Activated CD4-positive, alpha-beta T cell treated with anti-CD3 and anti-CD28 coated beads for 36 hours (primary cell): Measurements from ENCODE around the gene FNDC8. TPM values are rescaled to one million over a fixed set of nuclear protein-coding genes. Genes with fewer than 3 reads are reported as not detected.
A peak's percentile ranks its signal among the peaks of the same experiment; 100 is the strongest.
"Not testable (repeated sequence)": the region's sequence is repeated elsewhere in the genome, so short reads cannot be mapped to it uniquely, and the experiment has no call there.

Experiments used
- ATAC-seq: fragments of 200-7000 bp; cut with Tn5 transposase; one replicate; pipeline ENCODE4 v1.10.0; 2021; ENCODE audit warnings: mild to moderate bottlenecking, moderate library complexity
- CTCF ChIA-PET: fragments of 350-600 bp; sonication (Branson Sonifier 250); formaldehyde crosslinking; loops from one replicate; lab custom pipeline; 2021; ENCODE audit warnings: antibody characterized with exemption; lab: Charles Lee
- POLR2A ChIA-PET: fragments of 350-600 bp; sonication (Branson Sonifier 250); formaldehyde crosslinking; loops from one replicate; lab custom pipeline; 2021; ENCODE audit warnings: antibody characterized with exemption, inconsistent platforms; lab: Charles Lee
- DNase-seq: peaks from one replicate; pipeline ENCODE4 v3.0.0-alpha.2; 2020
- H3K27ac Mint-ChIP-seq: one replicate; pipeline ENCODE4 v1.8.0; 2021; ENCODE audit warnings: mixed read lengths
- H3K27me3 Mint-ChIP-seq: one replicate; pipeline ENCODE4 v1.8.0; 2021; ENCODE audit warnings: mixed read lengths
- H3K36me3 Mint-ChIP-seq: one replicate; pipeline ENCODE4 v1.8.0; 2021; ENCODE audit warnings: low read depth, mixed read lengths
- H3K4me1 Mint-ChIP-seq: one replicate; pipeline ENCODE4 v1.8.0; 2021; ENCODE audit warnings: mixed read lengths
- H3K4me3 Mint-ChIP-seq: one replicate; pipeline ENCODE4 v1.8.0; 2021; ENCODE audit warnings: mild to moderate bottlenecking, moderate library complexity, mixed read lengths
- H3K9me3 Mint-ChIP-seq: one replicate; pipeline ENCODE4 v1.8.0; 2021; ENCODE audit warnings: low read depth, mixed read lengths
- intact Hi-C, 2 experiments: fragments of 100-400 bp; cut with DNase I in 1 of 2; cut with micrococcal nuclease in 1 of 2; formaldehyde crosslinking; loops; one replicate each; pipeline versions ENCODE4 v1.14.2 to v1.15.1; 2022 to 2024; cut with DNase I, micrococcal nuclease
- total RNA-seq, 2 experiments: library from RNA; stranded (reverse); gene quantifications; one replicate each; pipeline ENCODE4 v1.2.3, GENCODE V29; 2021

Gene FNDC8
- total RNA-seq, 2 experiments from 2014 or later, result not detected

DNA sequence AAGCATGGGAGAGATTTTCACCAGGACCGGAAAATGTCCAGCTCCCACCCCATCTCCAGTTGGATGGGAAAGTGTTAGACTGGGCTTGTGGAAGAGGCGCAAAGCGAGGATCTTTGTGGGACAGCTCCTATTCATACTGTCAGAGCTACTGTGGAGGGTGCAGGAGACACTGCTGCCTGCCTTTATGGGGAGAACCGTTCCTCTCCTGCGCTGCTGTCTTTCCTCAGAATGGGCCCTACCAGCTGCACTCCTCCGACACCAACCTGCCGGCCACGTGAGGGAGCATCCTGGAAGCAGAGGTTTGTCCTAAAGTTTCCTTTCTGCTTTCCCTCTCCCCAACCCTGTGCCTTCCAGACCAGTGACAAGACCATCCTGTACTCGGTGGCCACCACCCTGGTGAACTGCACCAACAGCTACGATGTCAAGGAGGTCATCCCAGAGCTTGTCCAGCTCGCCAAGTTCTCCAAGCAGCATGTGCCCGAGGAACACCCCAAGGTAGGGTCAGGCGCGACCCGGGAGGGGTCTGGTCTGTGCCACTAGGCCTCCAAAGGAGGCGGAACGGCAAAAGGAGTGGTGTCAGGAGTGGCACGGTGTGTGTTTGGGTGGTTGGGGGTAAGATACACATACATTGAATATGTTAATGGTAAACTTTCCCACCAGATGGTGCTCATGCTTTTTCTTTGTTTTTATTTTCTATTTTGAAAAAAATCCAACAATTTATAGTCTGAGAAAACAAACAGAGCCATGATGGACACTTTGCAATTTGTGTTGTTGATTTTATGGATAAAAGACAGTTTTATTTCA, 49.8 kb downstream of the FNDC8 start:
- ATAC-seq, result peak; percentile 76

DNA sequence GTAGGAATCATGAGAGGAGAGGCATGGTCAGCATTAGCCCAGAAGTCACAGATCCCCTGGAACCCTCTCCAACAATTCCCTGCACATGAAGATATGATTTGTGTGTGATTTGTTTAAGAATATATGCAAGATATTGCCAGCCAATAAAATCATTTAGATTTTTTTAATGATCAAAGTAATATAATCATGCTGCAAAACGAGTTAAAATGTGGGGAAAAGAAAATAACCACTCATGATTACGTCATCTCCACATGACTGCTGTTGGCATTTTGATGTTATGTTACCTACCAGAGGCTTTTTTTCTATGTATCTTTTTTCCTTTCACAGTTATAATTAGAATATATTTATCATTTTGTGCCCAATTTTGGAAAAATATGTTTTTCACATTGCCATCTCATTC, 50.4 kb downstream of the FNDC8 start:
- Mint-ChIP-seq H3K27me3 (no peaks in the 10 kb centered on the region), H3K4me3 (no peak overlapping the region), H3K9me3 (no peaks in the 10 kb centered on the region), H3K36me3 (no peaks in the 10 kb centered on the region), H3K27ac (peak overlapping the region; percentile 47), H3K4me1 (peaks cover 44% of the 10 kb centered on the region)
- intact Hi-C loops, result loop anchor here (1.0 to 5.0 kb wide), 10 partner anchors 40 to 575 kb away; partner anchors contain the start of genes SLFN11 (in 1 of the 2) and SLFN5 (in 1 of the 2)
- no peak for DNase-seq
- ATAC-seq, result peak; percentile 60
- POLR2A ChIA-PET, result interaction anchor here (1.2 kb wide), 1 partner anchor 315 kb away, joined by 3 read pairs; no protein-coding TSS in a partner anchor
- CTCF ChIA-PET, result interaction anchor here (0.6 to 1.6 kb wide), 4 partner anchors 361 to 575 kb away, joined by 3 to 12 read pairs (median 6); no protein-coding TSS in a partner anchor

More for the DNA sequence above, 49.8 kb downstream of the FNDC8 start:
- ChIA-PET POLR2A (interaction anchor here (0.6 to 1.2 kb wide), 3 partner anchors 163 to 316 kb away, joined by 3 to 4 read pairs (median 3); no protein-coding TSS in a partner anchor), CTCF (interaction anchor here (0.6 to 1.6 kb wide), 12 partner anchors 10 to 576 kb away, joined by 3 to 12 read pairs (median 3); no protein-coding TSS in a partner anchor)
- peak overlapping the region; percentile 47 for H3K27ac Mint-ChIP-seq
- peak; percentile 32 for DNase-seq
- no peaks in the 10 kb centered on the region for H3K36me3 Mint-ChIP-seq
- H3K4me1 Mint-ChIP-seq, result peaks cover 39% of the 10 kb centered on the region
- no peaks in the 10 kb centered on the region for H3K9me3 Mint-ChIP-seq
- H3K27me3 Mint-ChIP-seq, result no peaks in the 10 kb centered on the region
- H3K4me3 Mint-ChIP-seq, result no peak overlapping the region
- intact Hi-C loops, result loop anchor here (1.0 to 5.0 kb wide), 9 partner anchors 41 to 576 kb away; partner anchors contain the start of genes SLFN11 (in 1 of the 2) and SLFN5 (in 1 of the 2)

DNA sequence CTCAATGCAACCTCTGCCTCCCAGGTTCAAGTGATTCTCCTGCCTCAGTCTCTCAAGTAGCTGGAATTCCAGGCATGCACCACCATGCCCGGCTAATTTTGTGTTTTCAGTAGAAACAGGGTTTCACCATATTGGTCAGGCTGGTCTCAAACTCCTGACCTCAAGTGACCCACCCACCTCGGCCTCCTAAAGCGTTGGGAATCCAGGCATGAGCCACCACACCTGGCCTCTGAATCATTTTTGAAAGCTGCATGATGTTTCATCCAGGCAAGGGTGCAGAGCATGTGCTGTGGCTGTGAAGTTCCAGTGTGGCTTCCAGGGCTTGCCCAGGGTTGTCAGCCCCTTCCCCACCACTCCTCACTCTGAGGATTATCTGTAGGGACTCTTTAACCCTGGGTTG, 50.9 kb downstream of the FNDC8 start:
- peaks cover 49% of the 10 kb centered on the region for H3K4me1 Mint-ChIP-seq
- not testable (repeated sequence) for ATAC-seq, DNase-seq, H3K27ac Mint-ChIP-seq, H3K9me3 Mint-ChIP-seq, H3K27me3 Mint-ChIP-seq, H3K36me3 Mint-ChIP-seq
- H3K4me3 Mint-ChIP-seq, result peak overlapping the region; percentile 21
- CTCF ChIA-PET, result interaction anchor here (1.1 kb wide), 1 partner anchor 140 kb away, joined by 5 read pairs; no protein-coding TSS in a partner anchor
- POLR2A ChIA-PET, result interaction anchor here (0.8 kb wide), 1 partner anchor 16 kb away, joined by 3 read pairs; no protein-coding TSS in a partner anchor
- intact Hi-C loops, result loop anchor here (1.0 to 5.0 kb wide), 5 partner anchors 40 to 575 kb away; partner anchors contain the start of gene SLFN11 (in 1 of the 2)

DNA sequence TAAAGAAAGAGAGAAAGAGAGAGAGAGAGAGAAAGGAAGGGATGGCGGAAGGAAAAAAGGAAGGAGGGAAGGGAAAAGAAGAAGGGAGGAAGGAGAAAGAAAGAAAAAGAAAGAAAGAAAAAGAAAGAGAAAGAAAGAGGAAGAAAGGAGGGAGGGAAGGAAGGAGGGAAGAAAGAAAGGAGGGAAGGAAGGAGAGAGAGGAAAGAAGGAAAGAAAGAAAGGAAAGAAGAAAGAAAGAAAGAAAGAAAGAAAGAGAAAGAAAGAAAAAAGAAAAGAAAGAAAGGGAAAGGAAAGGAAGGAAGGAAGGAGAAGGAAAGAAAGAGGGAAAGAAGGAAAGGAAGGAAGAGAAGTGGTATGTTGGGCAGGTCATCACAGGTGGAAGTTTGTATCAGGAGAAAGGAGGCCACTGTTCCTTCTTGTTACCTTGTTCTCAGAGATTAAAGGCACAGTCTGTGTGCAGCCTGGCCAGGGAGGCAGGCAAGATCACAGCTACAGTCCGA, 53.5 kb downstream of the FNDC8 start:
- no peak overlapping the region for H3K4me3 Mint-ChIP-seq
- no peaks in the 10 kb centered on the region for H3K9me3 Mint-ChIP-seq
- ATAC-seq (no peak), DNase-seq (no peak)
- no peaks in the 10 kb centered on the region for H3K36me3 Mint-ChIP-seq
- H3K27ac Mint-ChIP-seq, result no peak overlapping the region
- CTCF ChIA-PET, result interaction anchor here (0.7 to 0.9 kb wide), 3 partner anchors 138 to 364 kb away, joined by 3 to 4 read pairs (median 3); no protein-coding TSS in a partner anchor
- peaks cover 62% of the 10 kb centered on the region for H3K4me1 Mint-ChIP-seq
- intact Hi-C loops, result loop anchor here (5.0 kb wide), 4 partner anchors 37 to 572 kb away; partner anchors contain the start of gene SLFN11 (in 1 of the 2)
- POLR2A ChIA-PET, result no interaction called here
- H3K27me3 Mint-ChIP-seq, result no peaks in the 10 kb centered on the region

DNA sequence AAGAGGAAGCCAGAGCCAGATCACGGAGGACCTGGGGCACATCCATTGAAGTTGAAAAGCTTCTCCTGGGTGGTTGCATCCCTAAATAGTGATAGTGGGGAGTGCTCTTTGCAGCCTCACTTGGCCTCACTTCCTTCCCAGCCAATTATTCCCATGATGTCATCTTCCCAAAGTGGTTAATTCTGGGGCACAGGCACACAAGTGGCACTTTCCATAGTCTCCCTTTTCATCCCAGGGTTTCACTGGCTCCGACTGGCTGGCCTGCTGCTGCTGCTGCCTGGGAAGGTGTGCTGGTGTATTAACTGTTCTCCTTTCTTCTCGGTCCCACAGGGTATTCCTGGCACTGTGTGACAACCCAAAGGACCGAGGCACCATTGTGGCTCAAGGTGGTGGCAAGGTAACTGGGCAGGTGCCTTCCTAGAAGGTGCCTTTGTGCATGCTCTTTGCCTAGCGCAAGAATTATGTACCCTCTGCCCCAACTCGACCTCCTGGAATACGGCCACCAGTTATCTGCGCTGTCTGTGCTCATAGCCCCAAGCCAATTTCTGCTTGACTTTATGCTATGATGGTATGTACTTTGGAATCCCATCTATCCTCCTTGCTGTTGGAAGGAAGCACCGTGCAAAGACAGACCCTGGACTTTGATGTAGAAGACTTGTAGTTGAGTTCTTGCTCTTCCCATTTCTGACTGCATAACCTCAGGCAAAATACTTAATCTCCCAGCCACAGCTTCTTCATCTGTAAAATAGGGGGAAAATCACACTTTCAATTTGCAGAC, 54.4 kb downstream of the FNDC8 start:
- Mint-ChIP-seq H3K4me1 (peaks cover 62% of the 10 kb centered on the region), H3K36me3 (no peaks in the 10 kb centered on the region), H3K27me3 (no peaks in the 10 kb centered on the region), H3K27ac (no peak overlapping the region), H3K9me3 (no peaks in the 10 kb centered on the region), H3K4me3 (no peak overlapping the region)
- DNase-seq (no peak), ATAC-seq (no peak)
- CTCF ChIA-PET, result interaction anchor here (0.9 to 1.3 kb wide), 3 partner anchors 137 to 363 kb away, joined by 3 to 4 read pairs (median 3); no protein-coding TSS in a partner anchor
- POLR2A ChIA-PET, result no interaction called here
- intact Hi-C loops, result loop anchor here in 1 of 2 experiments (5.0 kb wide), 1 partner anchor 36 kb away; no protein-coding TSS in a partner anchor

DNA sequence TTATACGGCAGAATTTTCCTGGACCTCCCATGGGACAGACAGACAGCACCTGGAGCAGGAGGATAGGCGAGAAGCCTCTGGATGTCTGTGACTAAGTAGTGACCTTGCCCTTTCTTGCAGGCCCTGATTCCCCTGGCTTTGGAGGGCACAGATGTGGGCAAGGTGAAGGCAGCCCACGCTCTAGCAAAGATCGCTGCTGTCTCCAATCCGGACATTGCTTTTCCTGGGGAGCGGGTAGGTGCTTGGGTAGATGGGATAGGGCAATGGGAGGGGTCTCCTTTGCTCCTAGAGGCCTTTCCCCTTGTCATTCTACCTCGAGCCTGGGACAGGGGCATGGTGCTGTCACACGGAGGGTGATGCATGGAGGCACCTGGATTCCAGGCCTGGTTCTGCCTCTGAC, 55.5 kb downstream of the FNDC8 start:
- intact Hi-C loops, result loop anchor here in 1 of 2 experiments (5.0 kb wide), 1 partner anchor 35 kb away; no protein-coding TSS in a partner anchor
- Mint-ChIP-seq H3K27me3 (no peaks in the 10 kb centered on the region), H3K9me3 (no peaks in the 10 kb centered on the region), H3K4me3 (no peak overlapping the region), H3K27ac (peak overlapping the region; percentile 82), H3K4me1 (peaks cover 54% of the 10 kb centered on the region), H3K36me3 (no peaks in the 10 kb centered on the region)
- no peak for ATAC-seq
- ChIA-PET POLR2A (no interaction called here), CTCF (interaction anchor here (1.3 kb wide), 1 partner anchor 361 kb away, joined by 3 read pairs; no protein-coding TSS in a partner anchor)
- DNase-seq, result no peak

DNA sequence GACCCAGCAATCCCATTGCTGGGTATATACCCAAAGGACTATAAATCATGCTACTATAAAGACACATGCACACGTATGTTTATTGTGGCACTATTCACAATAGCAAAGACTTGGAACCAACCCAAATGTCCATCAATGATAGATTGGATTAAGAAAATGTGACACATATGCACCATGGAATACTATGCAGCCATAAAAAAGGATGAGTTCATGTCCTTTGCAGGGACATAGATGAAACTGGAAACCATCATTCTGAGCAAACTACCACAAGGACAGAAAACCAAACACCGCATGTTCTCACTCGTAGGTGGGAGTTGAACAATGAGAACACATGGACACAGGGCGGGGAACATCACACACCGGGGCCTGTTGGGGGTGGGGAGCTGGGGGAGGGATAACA, 58.0 kb downstream of the FNDC8 start:
- H3K4me1 Mint-ChIP-seq, result peaks cover 60% of the 10 kb centered on the region
- not testable (repeated sequence) for ATAC-seq

More for the DNA sequence above, 58.0 kb downstream of the FNDC8 start:
- H3K36me3 Mint-ChIP-seq, H3K27me3 Mint-ChIP-seq, POLR2A ChIA-PET, DNase-seq, H3K4me3 Mint-ChIP-seq, CTCF ChIA-PET, H3K9me3 Mint-ChIP-seq: not testable (repeated sequence)
- H3K27ac Mint-ChIP-seq, result peak overlapping the region; percentile 51
- intact Hi-C loops, result loop anchor here in 1 of 2 experiments (5.0 kb wide), 1 partner anchor 33 kb away; no protein-coding TSS in a partner anchor

Other genes starting within 250 kb of the FNDC8 start
- gene CCT6B, start 160.2 kb upstream of the FNDC8 start, total RNA-seq, result 1 to 10 TPM in 1 of 2 experiments, under 1 TPM in 1; 0.95 to 1.6 TPM
- gene ZNF830, start 160.1 kb upstream of the FNDC8 start, total RNA-seq, result 10 to 100 TPM; 20.0 TPM
- gene LIG3, start 141.1 kb upstream of the FNDC8 start, total RNA-seq, result 10 to 100 TPM; 42.3 to 56.8 TPM
- gene RFFL, start 57.9 kb upstream of the FNDC8 start, total RNA-seq, result 10 to 100 TPM; 19.2 to 22.9 TPM
- 10 to 100 TPM; 19.9 to 31.8 TPM for gene RAD51D, start 1.8 kb upstream of the FNDC8 start, total RNA-seq
- 10 to 100 TPM; 38.1 to 40.6 TPM for gene NLE1, start 20.7 kb downstream of the FNDC8 start, total RNA-seq
- gene UNC45B, start 26.2 kb downstream of the FNDC8 start, total RNA-seq, result under 1 TPM in 1 of 2 experiments, not detected in 1; 0.07 TPM
- not detected for gene SLC35G3, start 72.8 kb downstream of the FNDC8 start, total RNA-seq
- 10 to 100 TPM; 28.8 to 29.8 TPM for gene SLFN5, start 121.5 kb downstream of the FNDC8 start, total RNA-seq